Neural progenitor cell (in vitro differentiated cells): ENCODE results near the gene SLBP. TPM values are rescaled to one million over a fixed set of nuclear protein-coding genes. Genes with fewer than 3 reads are reported as not detected.

ENCODE experiments used
- DNase-seq: peaks from one replicate; pipeline ENCODE4 v3.0.0-alpha.2; 2016; ENCODE audit warnings: low spot score
- H2AFZ ChIP-seq: fragments of 200-600 bp; sonication (generic); replicated peaks from 2 replicates; pipeline ENCODE4 v1.6.1; 2016; ENCODE audit warnings: antibody characterized with exemption
- H3F3A ChIP-seq: fragments of 200-600 bp; sonication (generic); 2 replicates; pipeline ENCODE4 v1.6.1; 2016; ENCODE audit warnings: antibody characterized with exemption, low read depth
- H3K27ac ChIP-seq: fragments of 200-600 bp; sonication (generic); 2 replicates; pipeline ENCODE4 v1.5.1; 2016; ENCODE audit warnings: mild to moderate bottlenecking
- H3K27me3 ChIP-seq: fragments of 200-600 bp; sonication (generic); 2 replicates; pipeline ENCODE4 v1.6.1; 2016; ENCODE audit warnings: mild to moderate bottlenecking, moderate library complexity
- H3K36me3 ChIP-seq: fragments of 200-600 bp; sonication (generic); 2 replicates; pipeline ENCODE4 v1.5.1; 2016
- H3K4me1 ChIP-seq: fragments of 200-600 bp; sonication (generic); 2 replicates; pipeline ENCODE4 v1.6.1; 2016; ENCODE audit warnings: mixed run types
- H3K4me2 ChIP-seq: fragments of 200-600 bp; sonication (generic); 2 replicates; pipeline ENCODE4 v1.6.1; 2016
- H3K4me3 ChIP-seq: fragments of 200-600 bp; sonication (generic); 2 replicates; pipeline ENCODE4 v1.5.1; 2016
- H3K79me2 ChIP-seq: fragments of 200-600 bp; sonication (generic); 2 replicates; pipeline ENCODE4 v1.6.1; 2016; ENCODE audit warnings: low read depth
- H3K9ac ChIP-seq: fragments of 200-600 bp; sonication (generic); 2 replicates; pipeline ENCODE4 v1.6.1; 2016
- H3K9me3 ChIP-seq: fragments of 200-600 bp; sonication (generic); 2 replicates; pipeline ENCODE4 v1.5.1; 2016; ENCODE audit warnings: low read depth
- H4K20me1 ChIP-seq: fragments of 200-600 bp; sonication (generic); 2 replicates; pipeline ENCODE4 v1.6.1; 2016; ENCODE audit warnings: low read depth
- H3K27ac Mint-ChIP-seq: 3 replicates; pipeline ENCODE4 v1.8.0; 2021; ENCODE audit warnings: mixed read lengths
- H3K27me3 Mint-ChIP-seq: 2 replicates; pipeline ENCODE4 v1.8.0; 2022; ENCODE audit warnings: low read depth, mild to moderate bottlenecking, inconsistent platforms, moderate library complexity, mixed read lengths; ENCODE audit not compliant: insufficient read depth
- H3K36me3 Mint-ChIP-seq: 3 replicates; pipeline ENCODE4 v1.8.0; 2021; ENCODE audit warnings: mixed read lengths
- H3K4me1 Mint-ChIP-seq: 3 replicates; pipeline ENCODE4 v1.8.0; 2021; ENCODE audit warnings: mixed read lengths
- H3K4me3 Mint-ChIP-seq: 3 replicates; pipeline ENCODE4 v1.8.0; 2021; ENCODE audit warnings: mild to moderate bottlenecking, moderate library complexity, mixed read lengths
- H3K9me3 Mint-ChIP-seq: 3 replicates; pipeline ENCODE4 v1.8.0; 2020; ENCODE audit warnings: mixed read lengths
- EZH2 ChIP-seq: fragments of 200-600 bp; sonication (generic); IDR thresholded peaks from 2 replicates; pipeline ENCODE4 v1.6.1; 2017; ENCODE audit warnings: antibody characterized with exemption, mild to moderate bottlenecking, moderate library complexity
- EZH2phosphoT487 ChIP-seq: fragments of 200-600 bp; sonication (generic); IDR thresholded peaks from 2 replicates; pipeline ENCODE4 v1.6.1; 2017; ENCODE audit warnings: antibody characterized with exemption
- total RNA-seq: library from RNA; depleted of rRNA; stranded (reverse); fragments of >200 nt; gene quantifications from 2 replicates; pipeline ENCODE4 v1.2.3, GENCODE V29; 2015; ENCODE audit warnings: low replicate concordance
- TF ChIP-seq, protein P1 (sequence below): fragments of 200-600 bp; sonication (generic); IDR thresholded peaks from 2 replicates; pipeline ENCODE4 v1.5.1; 2017; ENCODE audit warnings: antibody characterized with exemption, mild to moderate bottlenecking

Gene SLBP
- total RNA-seq, 1 donor from 2014 or later: 119 TPM

DNA sequence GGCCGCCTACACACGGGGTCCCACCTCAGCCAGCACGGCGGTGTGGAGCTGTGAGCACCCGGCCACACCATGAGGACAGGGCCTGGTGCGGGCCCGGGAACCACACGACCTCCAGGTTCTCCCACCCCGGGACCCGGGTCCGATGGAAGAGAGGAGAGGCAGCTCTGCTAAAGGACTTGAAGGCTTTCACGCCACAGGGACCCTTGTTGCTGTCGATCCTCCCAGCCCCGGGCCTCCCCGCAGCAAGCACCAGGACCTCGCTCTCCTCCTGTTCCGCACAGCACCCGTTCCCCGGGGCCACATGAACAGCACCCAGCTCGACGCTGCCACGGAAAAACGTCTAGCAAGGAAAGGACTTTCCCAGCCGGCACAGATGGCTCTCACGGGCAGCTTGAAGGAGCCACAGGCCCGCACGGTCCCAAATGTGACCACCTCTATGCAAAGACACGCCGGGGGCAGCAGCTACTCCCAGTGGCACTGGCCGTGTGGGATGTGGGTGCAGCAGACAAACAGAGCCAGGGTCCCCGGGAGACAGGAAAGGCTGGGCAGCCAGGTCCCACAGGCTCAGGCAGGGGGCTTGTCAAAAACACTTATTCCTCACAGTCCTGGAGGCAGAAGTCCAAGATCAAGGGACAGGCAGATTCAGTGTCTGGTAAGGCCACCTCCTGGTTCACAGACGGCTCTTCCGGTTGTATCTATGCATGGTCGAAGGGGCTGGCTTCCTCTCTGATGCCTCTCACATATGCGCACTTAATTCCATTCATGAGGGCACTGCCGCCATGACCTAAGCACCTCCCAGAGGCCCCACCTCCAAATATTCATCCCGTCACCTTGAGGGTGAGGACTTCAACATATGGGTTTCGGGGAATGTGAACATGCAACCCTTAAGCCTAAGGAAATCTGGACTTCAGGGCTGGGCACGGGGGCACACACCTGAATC, 52.7 kb downstream of the SLBP start:
- Histone ChIP-seq H3K4me3 (no peak overlapping the region), H2AFZ (no peak overlapping the region), H3K27me3 (no peaks in the 10 kb centered on the region), H3K9ac (no peak overlapping the region), H3K27ac (no peak overlapping the region), H4K20me1 (no peaks in the 10 kb centered on the region), H3K4me2 (no peak overlapping the region), H3K9me3 (no peaks in the 10 kb centered on the region), H3K4me1 (no peaks in the 10 kb centered on the region), H3K36me3 (no peaks in the 10 kb centered on the region), H3K79me2 (no peaks in the 10 kb centered on the region), H3F3A (no peaks in the 10 kb centered on the region)
- Mint-ChIP-seq H3K9me3 (no peaks in the 10 kb centered on the region), H3K4me3 (no peak overlapping the region), H3K36me3 (no peaks in the 10 kb centered on the region), H3K4me1 (no peaks in the 10 kb centered on the region), H3K27me3 (peaks cover 2% of the 10 kb centered on the region), H3K27ac (no peak overlapping the region)
- TF ChIP-seq EZH2: no peak
- TF ChIP-seq, protein P1, sequence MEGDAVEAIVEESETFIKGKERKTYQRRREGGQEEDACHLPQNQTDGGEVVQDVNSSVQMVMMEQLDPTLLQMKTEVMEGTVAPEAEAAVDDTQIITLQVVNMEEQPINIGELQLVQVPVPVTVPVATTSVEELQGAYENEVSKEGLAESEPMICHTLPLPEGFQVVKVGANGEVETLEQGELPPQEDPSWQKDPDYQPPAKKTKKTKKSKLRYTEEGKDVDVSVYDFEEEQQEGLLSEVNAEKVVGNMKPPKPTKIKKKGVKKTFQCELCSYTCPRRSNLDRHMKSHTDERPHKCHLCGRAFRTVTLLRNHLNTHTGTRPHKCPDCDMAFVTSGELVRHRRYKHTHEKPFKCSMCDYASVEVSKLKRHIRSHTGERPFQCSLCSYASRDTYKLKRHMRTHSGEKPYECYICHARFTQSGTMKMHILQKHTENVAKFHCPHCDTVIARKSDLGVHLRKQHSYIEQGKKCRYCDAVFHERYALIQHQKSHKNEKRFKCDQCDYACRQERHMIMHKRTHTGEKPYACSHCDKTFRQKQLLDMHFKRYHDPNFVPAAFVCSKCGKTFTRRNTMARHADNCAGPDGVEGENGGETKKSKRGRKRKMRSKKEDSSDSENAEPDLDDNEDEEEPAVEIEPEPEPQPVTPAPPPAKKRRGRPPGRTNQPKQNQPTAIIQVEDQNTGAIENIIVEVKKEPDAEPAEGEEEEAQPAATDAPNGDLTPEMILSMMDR: no peak
- TF ChIP-seq EZH2phosphoT487: no peak
- DNase-seq: no peak

DNA sequence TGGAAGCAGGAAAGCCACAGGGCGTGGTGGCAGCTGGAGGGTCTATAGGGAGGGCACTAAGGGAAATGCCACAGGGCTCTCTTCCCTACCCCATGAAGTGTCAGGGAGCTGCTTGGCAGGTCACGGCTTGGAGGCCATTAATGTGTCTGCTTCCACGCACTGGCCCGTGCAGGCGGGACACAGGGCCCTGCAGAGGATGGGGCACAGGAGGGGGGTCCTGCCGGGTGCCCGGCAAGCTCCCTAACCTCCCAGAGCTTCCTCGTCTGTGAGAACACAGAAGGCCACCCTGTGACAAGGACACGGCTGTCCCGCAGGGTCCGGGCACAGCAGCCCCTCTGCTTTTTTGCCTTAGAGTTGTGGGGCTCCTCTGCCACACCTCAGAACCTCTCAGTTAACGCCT, 53.5 kb downstream of the SLBP start:
- DNase-seq: no peak
- H3K4me3 ChIP-seq: no peak overlapping the region
- no peaks in the 10 kb centered on the region for H3K27me3 ChIP-seq
- no peaks in the 10 kb centered on the region for H4K20me1 ChIP-seq
- H3K27ac Mint-ChIP-seq: no peak overlapping the region
- H3K36me3 ChIP-seq: no peaks in the 10 kb centered on the region
- H3K9me3 Mint-ChIP-seq: no peaks in the 10 kb centered on the region
- no peaks in the 10 kb centered on the region for H3F3A ChIP-seq
- no peak overlapping the region for H3K27ac ChIP-seq
- H3K4me2 ChIP-seq: no peak overlapping the region
- TF ChIP-seq EZH2phosphoT487: no peak
- TF ChIP-seq, protein P1: no peak
- no peak for TF ChIP-seq EZH2
- no peak overlapping the region for H3K4me3 Mint-ChIP-seq
- H3K27me3 Mint-ChIP-seq: peaks cover 2% of the 10 kb centered on the region
- H3K4me1 ChIP-seq: no peaks in the 10 kb centered on the region
- H2AFZ ChIP-seq: no peak overlapping the region
- H3K79me2 ChIP-seq: no peaks in the 10 kb centered on the region
- no peak overlapping the region for H3K9ac ChIP-seq
- no peaks in the 10 kb centered on the region for H3K9me3 ChIP-seq
- no peaks in the 10 kb centered on the region for H3K36me3 Mint-ChIP-seq
- H3K4me1 Mint-ChIP-seq: no peaks in the 10 kb centered on the region

DNA sequence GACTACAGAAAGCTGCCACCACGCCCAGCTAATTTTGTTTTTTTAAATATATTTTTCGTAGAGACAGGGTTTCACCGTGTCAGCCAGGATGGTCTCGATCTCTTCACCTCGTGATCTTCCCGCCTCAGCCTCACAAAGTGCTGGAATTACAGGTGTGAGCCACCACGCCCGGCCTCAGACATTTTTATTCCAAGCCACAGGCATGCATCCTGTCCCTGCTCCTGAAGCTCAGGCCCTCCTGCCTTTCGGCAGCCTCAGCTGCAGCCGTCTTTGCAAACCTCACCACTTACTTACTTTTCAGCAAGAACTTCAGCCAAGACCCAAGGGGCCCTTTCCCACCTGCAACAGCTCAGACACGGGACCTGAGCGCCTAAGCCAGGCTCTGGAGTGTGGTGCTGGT, 54.0 kb downstream of the SLBP start:
- TF ChIP-seq EZH2 (no peak), EZH2phosphoT487 (no peak)
- TF ChIP-seq, protein P1: no peak
- no peak for DNase-seq
- Histone ChIP-seq H4K20me1 (no peaks in the 10 kb centered on the region), H3K27ac (no peak overlapping the region), H2AFZ (no peak overlapping the region), H3K9me3 (no peaks in the 10 kb centered on the region), H3K27me3 (no peaks in the 10 kb centered on the region), H3K4me3 (no peak overlapping the region), H3K36me3 (no peaks in the 10 kb centered on the region), H3K9ac (no peak overlapping the region), H3K4me1 (no peaks in the 10 kb centered on the region), H3K4me2 (no peak overlapping the region), H3K79me2 (no peaks in the 10 kb centered on the region), H3F3A (no peaks in the 10 kb centered on the region)
- Mint-ChIP-seq H3K4me3 (no peak overlapping the region), H3K27ac (no peak overlapping the region), H3K36me3 (no peaks in the 10 kb centered on the region), H3K27me3 (peaks cover 2% of the 10 kb centered on the region), H3K9me3 (no peaks in the 10 kb centered on the region), H3K4me1 (no peaks in the 10 kb centered on the region)
